Measurements from ENCODE around the gene PTMA. TPM values are rescaled to one million over a fixed set of nuclear protein-coding genes. Genes with fewer than 3 reads are reported as not detected.

The PTMA gene
- polyA plus RNA-seq, 3 donors = 1,062 to 1,127 (median 1,072) TPM

DNA sequence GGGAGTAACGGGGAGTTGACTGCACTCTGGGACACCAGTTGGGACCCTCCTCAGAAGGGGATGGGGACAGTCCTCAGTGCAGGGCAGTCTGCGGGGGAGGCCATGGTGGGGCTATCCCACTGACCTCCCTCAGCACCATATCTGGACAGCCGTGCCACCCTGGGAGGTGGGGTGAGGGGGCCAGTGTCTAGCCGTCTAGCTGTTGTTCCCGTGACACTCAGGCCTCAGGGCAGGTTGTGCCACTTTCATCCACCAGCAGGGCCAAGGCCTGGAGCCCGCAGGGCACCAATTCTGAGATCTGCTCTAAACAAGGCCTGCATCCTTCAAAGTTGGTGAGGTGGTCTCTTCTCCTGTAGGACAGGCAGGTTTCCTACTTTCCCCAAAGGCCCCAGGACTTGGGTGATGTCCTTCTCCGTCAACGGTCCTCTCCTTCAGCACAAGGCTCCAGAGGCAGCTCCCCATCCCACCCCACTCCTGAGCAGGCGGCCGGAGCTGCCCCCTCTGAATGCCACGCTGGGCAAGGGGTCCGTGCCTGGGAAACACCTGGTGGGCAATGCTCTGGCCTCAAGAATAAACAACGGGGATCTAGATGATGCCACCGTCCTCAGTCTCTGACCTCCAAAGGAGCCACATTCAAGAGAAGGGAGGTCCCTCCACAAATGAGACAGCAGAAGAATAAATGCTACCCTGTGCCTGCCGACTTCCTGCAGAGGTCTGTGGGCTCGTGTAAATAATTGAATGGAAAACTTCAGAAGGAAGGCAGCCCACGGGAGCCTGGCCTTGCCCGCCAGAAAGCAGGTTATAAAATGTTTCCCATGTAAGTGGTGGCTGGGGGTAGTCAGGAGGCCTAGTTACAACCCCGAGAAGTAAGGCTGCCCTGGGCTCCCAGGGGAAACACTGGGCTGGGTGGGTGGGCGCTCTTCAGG is 42.8 kb upstream of the PTMA start:
- peaks cover 38% of the 10 kb centered on the region for H3K4me1 Mint-ChIP-seq
- H3K36me3 ChIP-seq (replicated peaks in 1 of 2; ENCODE audit: control insufficient read depth in 1 of 2, insufficient read depth in 2 of 2, low read length in 2 of 2) = no peaks in the 10 kb centered on the region
- TF ChIP-seq, protein P1, sequence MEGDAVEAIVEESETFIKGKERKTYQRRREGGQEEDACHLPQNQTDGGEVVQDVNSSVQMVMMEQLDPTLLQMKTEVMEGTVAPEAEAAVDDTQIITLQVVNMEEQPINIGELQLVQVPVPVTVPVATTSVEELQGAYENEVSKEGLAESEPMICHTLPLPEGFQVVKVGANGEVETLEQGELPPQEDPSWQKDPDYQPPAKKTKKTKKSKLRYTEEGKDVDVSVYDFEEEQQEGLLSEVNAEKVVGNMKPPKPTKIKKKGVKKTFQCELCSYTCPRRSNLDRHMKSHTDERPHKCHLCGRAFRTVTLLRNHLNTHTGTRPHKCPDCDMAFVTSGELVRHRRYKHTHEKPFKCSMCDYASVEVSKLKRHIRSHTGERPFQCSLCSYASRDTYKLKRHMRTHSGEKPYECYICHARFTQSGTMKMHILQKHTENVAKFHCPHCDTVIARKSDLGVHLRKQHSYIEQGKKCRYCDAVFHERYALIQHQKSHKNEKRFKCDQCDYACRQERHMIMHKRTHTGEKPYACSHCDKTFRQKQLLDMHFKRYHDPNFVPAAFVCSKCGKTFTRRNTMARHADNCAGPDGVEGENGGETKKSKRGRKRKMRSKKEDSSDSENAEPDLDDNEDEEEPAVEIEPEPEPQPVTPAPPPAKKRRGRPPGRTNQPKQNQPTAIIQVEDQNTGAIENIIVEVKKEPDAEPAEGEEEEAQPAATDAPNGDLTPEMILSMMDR (IDR thresholded peaks at IDR 0.05) = no peak
- 47% methylated on average over 12 of the region's 20 CpGs for WGBS (ENCODE audit: insufficient coverage)
- H3K27me3 ChIP-seq (ENCODE audit: control insufficient read depth in 2 of 2, insufficient read depth in 2 of 2, low read length in 2 of 2) = no peaks in the 10 kb centered on the region
- peaks cover 2 to 3% of the 10 kb centered on the region in 2 donors for H3K36me3 Mint-ChIP-seq
- peak overlapping the region; percentile 83 for H2AFZ ChIP-seq (ENCODE audit: insufficient read depth, low read depth, low read length, poor library complexity, severe bottlenecking)
- H3K27ac ChIP-seq (ENCODE audit: low read depth in 1 of 2, low read length in 2 of 2) = peak overlapping the region; percentile 97
- H3K4me1 ChIP-seq (ENCODE audit: control insufficient read depth in 1 of 2, insufficient read depth in 2 of 2, low read length in 2 of 2) = peaks cover 43 to 46% of the 10 kb centered on the region in 2 donors
- no peaks in the 10 kb centered on the region for H4K20me1 ChIP-seq (ENCODE audit: insufficient read depth, low read length)
- H3K27ac Mint-ChIP-seq = peak overlapping the region; percentile 93 to 98 (median 98)
- H3K27me3 Mint-ChIP-seq (ENCODE audit: low read depth in 3 of 3) = peaks cover 0 to 7% (median 0%) of the 10 kb centered on the region in 3 donors
- H3K4me3 Mint-ChIP-seq = peak overlapping the region; percentile 69 to 89
- H3K79me2 ChIP-seq (ENCODE audit: insufficient read depth, low read length) = peaks cover 14% of the 10 kb centered on the region
- no peak for DNase-seq
- intact Hi-C loops (cut with micrococcal nuclease) = no loop called here
- H3K9me3 Mint-ChIP-seq = peaks cover 0 to 3% (median 0%) of the 10 kb centered on the region in 7 donors
- H3K4me2 ChIP-seq (replicated peaks; ENCODE audit: extremely low read depth, low read length, poor library complexity, severe bottlenecking) = peak overlapping the region; percentile 72
- H3K4me3 ChIP-seq (replicated peaks in 1 of 3; ENCODE audit: low read depth in 2 of 3, low read length in 3 of 3) = peak overlapping the region; percentile 60 to 76 (median 72)
- H3K9me3 ChIP-seq (replicated peaks in 1 of 2; ENCODE audit: control insufficient read depth in 1 of 2, insufficient read depth in 1 of 2, low read length in 2 of 2) = no peaks in the 10 kb centered on the region
- H3K9ac ChIP-seq (ENCODE audit: insufficient read depth, low read length, poor library complexity, severe bottlenecking) = peak overlapping the region; percentile 93

DNA sequence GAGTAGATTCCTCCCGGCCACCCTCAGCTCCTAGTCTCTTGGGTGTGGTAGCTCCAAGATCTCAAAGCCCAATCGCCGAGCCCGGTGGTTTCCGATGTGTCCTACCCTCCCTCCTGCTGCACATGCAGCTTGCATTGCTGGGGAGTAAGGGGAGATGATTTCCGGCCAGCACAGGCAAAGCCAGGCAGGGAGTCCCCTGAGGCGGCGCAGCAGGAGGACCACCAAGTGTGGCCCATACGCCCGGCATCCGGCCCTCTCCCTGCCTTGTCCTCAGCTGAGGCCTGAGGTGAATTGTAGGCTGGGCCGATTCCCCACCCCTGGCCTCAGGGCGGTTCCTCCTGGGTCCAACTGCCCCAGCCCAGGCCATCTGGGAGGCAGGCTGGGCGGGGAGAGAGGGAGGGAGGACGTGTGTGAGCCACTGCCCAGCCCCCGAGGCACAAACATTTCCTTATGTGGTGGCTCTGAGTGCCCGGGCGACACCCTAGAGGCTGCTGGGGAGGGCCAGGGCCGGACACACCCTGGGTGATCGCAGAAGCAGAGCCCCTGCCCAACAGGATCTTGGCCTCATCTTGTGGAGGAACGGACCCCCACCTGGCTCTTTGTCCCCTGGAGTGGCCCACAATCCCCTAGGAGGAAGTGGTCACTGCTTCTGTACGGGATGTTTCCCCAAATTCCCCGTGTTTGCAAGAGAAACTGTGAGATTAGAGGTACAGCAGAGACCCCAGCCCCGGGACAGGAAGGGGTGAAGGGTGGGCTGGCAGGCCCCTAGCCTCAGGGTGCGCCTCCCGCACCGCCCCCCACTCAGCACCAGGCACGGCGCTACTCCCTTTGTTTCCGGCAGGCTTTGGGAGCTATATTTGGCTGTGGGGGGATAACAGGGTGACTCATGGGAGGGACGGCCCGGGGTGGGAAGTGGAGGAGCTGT is 41.9 kb upstream of the PTMA start:
- peaks cover 0 to 1% (median 0%) of the 10 kb centered on the region in 3 donors for H3K27me3 Mint-ChIP-seq (ENCODE audit: low read depth in 3 of 3)
- peak; percentile 86 to 92 (median 86) for DNase-seq
- H3K4me2 ChIP-seq (replicated peaks; ENCODE audit: extremely low read depth, low read length, poor library complexity, severe bottlenecking) = peak overlapping the region; percentile 72
- H3K4me3 ChIP-seq (replicated peaks in 1 of 3; ENCODE audit: low read depth in 2 of 3, low read length in 3 of 3) = peak overlapping the region; percentile 60 to 76 (median 72)
- H3K36me3 ChIP-seq (replicated peaks in 1 of 2; ENCODE audit: control insufficient read depth in 1 of 2, insufficient read depth in 2 of 2, low read length in 2 of 2) = no peaks in the 10 kb centered on the region
- peak overlapping the region; percentile 78 to 89 for H3K4me3 Mint-ChIP-seq
- peaks cover 47 to 49% of the 10 kb centered on the region in 2 donors for H3K4me1 ChIP-seq (ENCODE audit: control insufficient read depth in 1 of 2, insufficient read depth in 2 of 2, low read length in 2 of 2)
- intact Hi-C loops (cut with micrococcal nuclease) = no loop called here
- peak overlapping the region; percentile 93 for H3K9ac ChIP-seq (ENCODE audit: insufficient read depth, low read length, poor library complexity, severe bottlenecking)
- H3K9me3 Mint-ChIP-seq = peaks cover 0 to 1% (median 0%) of the 10 kb centered on the region in 7 donors
- no peaks in the 10 kb centered on the region for H3K9me3 ChIP-seq (replicated peaks in 1 of 2; ENCODE audit: control insufficient read depth in 1 of 2, insufficient read depth in 1 of 2, low read length in 2 of 2)
- no peaks in the 10 kb centered on the region for H4K20me1 ChIP-seq (ENCODE audit: insufficient read depth, low read length)
- peaks cover 2 to 3% of the 10 kb centered on the region in 2 donors for H3K36me3 Mint-ChIP-seq
- no peaks in the 10 kb centered on the region for H3K27me3 ChIP-seq (ENCODE audit: control insufficient read depth in 2 of 2, insufficient read depth in 2 of 2, low read length in 2 of 2)
- peak overlapping the region; percentile 95 to 98 (median 98) for H3K27ac Mint-ChIP-seq
- TF ChIP-seq, protein P1 (IDR thresholded peaks at IDR 0.05) = no peak
- peak overlapping the region; percentile 83 for H2AFZ ChIP-seq (ENCODE audit: insufficient read depth, low read depth, low read length, poor library complexity, severe bottlenecking)
- H3K4me1 Mint-ChIP-seq = peaks cover 42% of the 10 kb centered on the region
- WGBS (ENCODE audit: insufficient coverage) = under 1% methylated on average over 20 of the region's 32 CpGs
- peaks cover 14% of the 10 kb centered on the region for H3K79me2 ChIP-seq (ENCODE audit: insufficient read depth, low read length)
- H3K27ac ChIP-seq (ENCODE audit: low read depth in 1 of 2, low read length in 2 of 2) = peak overlapping the region; percentile 97

All from CD14-positive monocyte (primary cell).